HFF-Myc (cell line): ENCODE data around the gene CATSPERD.

Experiments used
- DNase-seq: peaks from one replicate; pipeline ENCODE4 v3.0.0-alpha.2; 2011; ENCODE audit warnings: low read depth; ENCODE audit errors: extremely low read depth
- H3K4me3 ChIP-seq: replicated peaks from 2 replicates; pipeline ENCODE4 v1.5.1; 2011; ENCODE audit warnings: low read depth, mild to moderate bottlenecking, control low read depth, low read length
- TF ChIP-seq, protein P1 (sequence below): IDR thresholded peaks from 2 replicates; pipeline ENCODE4 v1.5.1; 2012; ENCODE audit warnings: mild to moderate bottlenecking, low read depth, low read length, control low read depth; ENCODE audit errors: missing control alignments

CATSPERD gene

DNA sequence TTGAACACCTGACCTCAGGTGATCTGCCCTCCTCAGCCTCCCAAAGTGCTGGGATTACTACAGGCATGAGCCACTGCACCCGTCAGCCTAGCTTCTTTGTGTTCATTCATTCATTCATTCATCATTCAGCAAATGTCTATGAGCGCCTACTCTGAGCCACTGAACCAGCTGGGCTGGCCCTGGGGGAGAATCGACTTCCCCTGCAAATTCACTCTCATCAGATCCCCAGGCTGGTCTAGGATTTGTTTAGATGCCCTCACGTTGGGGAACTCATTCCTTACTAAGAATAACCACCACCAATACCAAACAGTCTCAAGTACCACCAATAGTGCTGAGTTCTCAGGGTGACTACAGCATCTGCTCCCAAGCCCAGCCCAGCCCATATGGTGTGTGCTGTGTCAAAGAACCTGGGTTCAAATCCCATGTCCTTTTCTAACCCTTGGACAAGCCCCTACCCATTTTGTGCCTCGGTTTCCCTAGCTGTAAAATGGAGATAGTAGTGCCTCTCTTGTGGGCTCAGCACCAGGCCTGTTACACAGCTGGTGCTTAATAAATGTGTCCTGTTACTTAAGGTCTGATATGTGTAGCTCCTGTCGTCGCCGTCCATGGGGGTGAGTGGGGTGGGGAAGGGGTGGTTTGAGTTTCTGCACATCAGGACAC lies 101.2 kb downstream of the CATSPERD start:
- no peak overlapping the region for H3K4me3 ChIP-seq
- DNase-seq = no peak
- TF ChIP-seq, protein P1, sequence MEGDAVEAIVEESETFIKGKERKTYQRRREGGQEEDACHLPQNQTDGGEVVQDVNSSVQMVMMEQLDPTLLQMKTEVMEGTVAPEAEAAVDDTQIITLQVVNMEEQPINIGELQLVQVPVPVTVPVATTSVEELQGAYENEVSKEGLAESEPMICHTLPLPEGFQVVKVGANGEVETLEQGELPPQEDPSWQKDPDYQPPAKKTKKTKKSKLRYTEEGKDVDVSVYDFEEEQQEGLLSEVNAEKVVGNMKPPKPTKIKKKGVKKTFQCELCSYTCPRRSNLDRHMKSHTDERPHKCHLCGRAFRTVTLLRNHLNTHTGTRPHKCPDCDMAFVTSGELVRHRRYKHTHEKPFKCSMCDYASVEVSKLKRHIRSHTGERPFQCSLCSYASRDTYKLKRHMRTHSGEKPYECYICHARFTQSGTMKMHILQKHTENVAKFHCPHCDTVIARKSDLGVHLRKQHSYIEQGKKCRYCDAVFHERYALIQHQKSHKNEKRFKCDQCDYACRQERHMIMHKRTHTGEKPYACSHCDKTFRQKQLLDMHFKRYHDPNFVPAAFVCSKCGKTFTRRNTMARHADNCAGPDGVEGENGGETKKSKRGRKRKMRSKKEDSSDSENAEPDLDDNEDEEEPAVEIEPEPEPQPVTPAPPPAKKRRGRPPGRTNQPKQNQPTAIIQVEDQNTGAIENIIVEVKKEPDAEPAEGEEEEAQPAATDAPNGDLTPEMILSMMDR = no peak

DNA sequence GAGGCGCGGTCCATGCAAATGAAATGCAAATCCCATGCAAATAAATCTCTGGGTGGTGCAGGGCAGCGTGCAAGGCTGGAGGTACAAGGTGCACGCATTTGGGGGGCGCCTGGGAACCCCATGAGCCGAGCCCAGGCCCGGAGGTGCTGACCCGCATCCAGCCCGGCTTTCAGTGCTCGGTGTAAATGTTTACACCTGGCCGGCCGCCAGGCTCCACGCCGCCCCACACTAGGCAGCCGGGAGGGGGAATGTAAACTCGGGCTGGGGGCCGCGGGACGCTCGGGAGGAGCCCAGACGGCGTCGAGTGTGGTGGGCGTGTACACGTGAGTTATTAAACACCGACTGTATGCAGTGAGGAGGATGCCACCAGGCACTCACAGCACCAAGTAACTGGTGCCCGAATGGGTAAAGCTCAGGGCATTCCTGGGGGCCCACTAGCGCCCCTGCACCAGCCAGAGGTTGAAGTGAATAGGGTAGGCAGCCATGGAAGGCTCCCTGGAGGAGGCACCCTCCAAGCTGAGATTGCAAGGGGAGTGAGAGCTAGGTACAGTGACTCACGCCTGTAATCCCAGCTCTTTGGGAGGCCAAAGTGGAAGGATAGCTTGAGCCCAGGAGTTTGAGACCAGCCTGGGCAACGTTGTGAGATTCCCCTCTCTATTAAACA lies 101.9 kb downstream of the CATSPERD start:
- DNase-seq = no peak
- TF ChIP-seq, protein P1 = no peak
- no peak overlapping the region for H3K4me3 ChIP-seq

DNA sequence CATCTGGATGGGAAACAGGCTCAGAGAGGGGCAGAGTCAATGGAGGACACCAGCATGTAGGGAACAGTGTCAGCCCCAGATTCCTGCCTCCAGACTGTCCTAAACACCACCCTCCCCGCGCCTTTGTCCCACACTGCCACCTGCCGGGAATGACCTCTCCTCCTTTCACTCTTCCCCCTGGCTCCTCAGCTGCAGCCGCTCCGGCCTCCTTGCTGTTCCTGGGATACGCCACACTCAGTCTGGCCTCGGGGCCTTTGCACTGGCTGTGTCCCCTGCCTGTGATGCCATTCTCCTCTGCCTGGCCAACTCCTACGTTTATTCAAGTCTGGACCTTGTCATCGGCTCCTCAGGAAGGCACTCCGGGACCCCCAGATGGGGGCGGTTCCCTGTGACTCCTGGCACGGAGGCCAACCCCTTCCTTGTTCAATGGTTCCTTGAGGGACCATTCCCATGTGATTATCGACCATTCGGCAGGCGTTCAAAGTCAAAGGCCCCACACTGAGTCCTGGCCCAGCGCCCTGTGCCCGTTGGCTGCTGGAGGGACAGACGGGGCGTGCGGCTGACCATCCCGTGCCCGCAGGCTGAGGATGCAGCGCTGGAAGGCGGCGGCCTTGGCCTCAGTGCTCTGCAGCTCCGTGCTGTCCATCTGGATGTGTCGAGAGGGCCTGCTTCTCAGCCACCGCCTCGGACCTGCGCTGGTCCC lies 103.3 kb downstream of the CATSPERD start:
- DNase-seq = no peak
- no peak overlapping the region for H3K4me3 ChIP-seq
- TF ChIP-seq, protein P1 = peak; percentile 38

DNA sequence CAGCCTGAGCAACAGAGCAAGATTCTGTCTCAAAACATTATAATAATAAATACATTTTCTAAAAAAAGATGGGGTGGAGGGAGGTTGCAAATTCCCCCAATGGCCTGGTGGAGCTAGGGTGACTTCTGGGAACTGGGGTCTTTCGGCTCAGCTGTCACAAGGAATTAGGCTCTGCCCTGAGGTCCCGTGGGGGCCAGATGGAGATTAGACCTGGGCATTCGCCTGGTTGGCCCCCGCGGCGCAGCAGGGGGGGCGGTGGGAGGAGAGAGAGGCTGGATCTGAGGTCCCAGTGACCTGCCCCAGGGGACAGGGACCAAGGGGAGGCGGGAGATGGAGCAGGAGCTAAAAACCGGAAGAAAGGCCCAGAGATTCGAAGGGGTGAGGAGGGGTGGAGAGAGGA lies 104.3 kb downstream of the CATSPERD start:
- H3K4me3 ChIP-seq = no peak overlapping the region
- TF ChIP-seq, protein P1 = no peak
- DNase-seq = no peak

DNA sequence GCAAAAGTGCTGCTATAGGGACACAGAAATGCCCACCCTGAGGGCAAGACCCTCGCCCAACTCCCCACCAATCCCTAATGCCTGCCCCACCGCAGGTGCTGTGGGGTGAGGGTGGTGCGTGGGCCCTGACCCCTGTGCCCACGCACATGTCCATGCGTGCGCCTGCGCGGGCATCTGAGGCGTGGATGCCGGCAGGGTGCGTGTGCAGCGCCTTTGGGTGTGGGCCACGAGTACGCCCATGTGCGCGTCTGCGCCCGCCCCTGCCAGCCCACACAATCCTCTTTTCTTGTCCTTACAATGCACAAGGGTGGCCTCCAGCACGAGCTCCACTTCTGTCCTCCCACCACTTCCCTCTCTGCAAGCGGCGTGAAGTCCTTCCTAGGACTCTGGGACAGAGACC lies 104.7 kb downstream of the CATSPERD start:
- TF ChIP-seq, protein P1 = no peak
- H3K4me3 ChIP-seq = no peak overlapping the region
- no peak for DNase-seq

DNA sequence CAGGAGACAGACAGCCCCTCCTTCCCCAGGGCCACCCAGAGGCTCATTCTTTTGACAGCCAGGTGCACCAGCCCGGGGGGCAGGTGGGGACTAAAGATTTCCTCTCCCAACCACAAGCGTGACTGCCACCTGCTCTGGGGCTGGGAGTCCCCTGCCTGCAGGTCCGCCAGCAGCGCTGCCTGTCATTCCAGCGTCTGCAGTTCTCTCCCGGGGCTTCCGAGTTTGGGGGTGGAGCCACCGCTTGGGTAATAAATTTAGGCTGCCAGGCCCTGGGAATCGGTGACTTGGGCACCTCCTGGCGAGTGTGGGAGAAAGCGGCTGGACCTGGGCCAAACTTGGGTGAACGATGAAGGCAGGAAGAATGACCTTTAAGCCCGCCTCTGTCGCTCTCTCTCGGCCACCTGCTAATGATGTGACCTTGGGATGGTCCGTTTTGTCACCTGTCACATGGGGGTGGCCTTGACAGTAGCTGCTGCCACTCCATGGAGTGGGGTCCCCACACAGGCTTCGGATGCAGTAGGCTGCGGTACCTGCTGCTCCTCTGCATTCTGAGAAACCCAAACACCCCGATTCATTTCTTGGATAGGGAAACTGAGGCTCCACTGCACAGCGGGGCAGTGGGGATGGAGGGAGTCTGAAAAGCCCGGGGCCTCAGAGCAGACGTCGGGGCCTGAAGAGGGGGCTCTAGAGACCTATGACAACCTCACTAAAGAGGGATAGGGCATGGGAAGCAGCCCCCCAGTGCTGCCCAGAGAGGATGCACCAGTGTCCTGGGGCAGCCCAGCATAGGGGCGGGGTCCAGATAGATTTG lies 106.3 kb downstream of the CATSPERD start:
- TF ChIP-seq, protein P1 = peak; percentile 20
- no peak for DNase-seq
- H3K4me3 ChIP-seq = no peak overlapping the region
